SU-DHL-6 (cell line): ENCODE measurements around the gene NEK4.

Experiments used
- H2AFZ ChIP-seq: fragments of 200-600 bp; sonication (generic); 2 replicates; pipeline ENCODE4 v1.6.1; 2014; ENCODE audit warnings: low read depth, mild to moderate bottlenecking, moderate library complexity, mixed read lengths, antibody characterized with exemption, low read length; ENCODE audit not compliant: severe bottlenecking
- H3F3A ChIP-seq: fragments of 200-600 bp; shearing (Covaris generic); 2 replicates; pipeline ENCODE4 v1.6.0; 2016; ENCODE audit warnings: antibody characterized with exemption, mild to moderate bottlenecking; ENCODE audit not compliant: insufficient read depth
- H3K27ac ChIP-seq: fragments of 200-600 bp; sonication (generic); 2 replicates; pipeline ENCODE4 v1.5.1; 2016; ENCODE audit warnings: low read depth, mild to moderate bottlenecking, low read length, moderate library complexity, mixed read lengths
- H3K27me3 ChIP-seq: fragments of 200-600 bp; sonication (generic), shearing (Covaris generic); 2 replicates; pipeline ENCODE4 v1.6.0; 2014; ENCODE audit warnings: mild to moderate bottlenecking, low read length
- H3K36me3 ChIP-seq: fragments of 200-600 bp; sonication (generic); 2 replicates; pipeline ENCODE4 v1.6.1; 2014; ENCODE audit warnings: mild to moderate bottlenecking, low read length, mixed read lengths
- H3K4me2 ChIP-seq: fragments of 300-600, 200-600 bp; shearing (Covaris generic), sonication (generic); 2 replicates; pipeline ENCODE4 v1.6.0; 2014; ENCODE audit warnings: low read length, low read depth, mild to moderate bottlenecking; ENCODE audit not compliant: poor library complexity, severe bottlenecking
- H3K4me3 ChIP-seq: fragments of 200-600 bp; sonication (generic); 2 replicates; pipeline ENCODE4 v1.5.1; 2014; ENCODE audit warnings: antibody characterized with exemption, low read length, mild to moderate bottlenecking, mixed read lengths; ENCODE audit not compliant: insufficient read depth, poor library complexity, severe bottlenecking
- H3K79me2 ChIP-seq: fragments of 200-600 bp; sonication (generic); 2 replicates; pipeline ENCODE4 v1.6.1; 2014; ENCODE audit warnings: mild to moderate bottlenecking, low read length, moderate library complexity; ENCODE audit not compliant: insufficient read depth
- H3K9ac ChIP-seq: fragments of 200-600 bp; sonication (generic); 2 replicates; pipeline ENCODE4 v1.7.0; 2014; ENCODE audit warnings: mild to moderate bottlenecking, low read length
- H3K9me2 ChIP-seq: fragments of 200-600 bp; sonication (generic); replicated peaks from 2 replicates; pipeline ENCODE4 v1.6.1; 2014; ENCODE audit warnings: low read length; ENCODE audit not compliant: insufficient read depth
- H3K9me3 ChIP-seq: fragments of 200-600 bp; sonication (generic); 2 replicates; pipeline ENCODE4 v1.6.1; 2014; ENCODE audit warnings: low read length, mixed read lengths; ENCODE audit not compliant: insufficient read depth
- H4K20me1 ChIP-seq: fragments of 200-600 bp; sonication (generic); 2 replicates; pipeline ENCODE4 v1.6.1; 2014; ENCODE audit warnings: low read depth, mild to moderate bottlenecking, antibody characterized with exemption, low read length, moderate library complexity, mixed read lengths
- CTCF ChIP-seq: fragments of 200-600 bp; sonication (generic); IDR thresholded peaks from one replicate; pipeline ENCODE4 v1.5.1; 2017; ENCODE audit warnings: antibody characterized with exemption, mild to moderate bottlenecking, low read length, moderate library complexity; ENCODE audit not compliant: insufficient read depth, poor library complexity, severe bottlenecking
- EZH2phosphoT487 ChIP-seq: fragments of 200-600 bp; sonication (generic), shearing (Covaris generic); conservative IDR thresholded peaks from 2 replicates; pipeline ENCODE4 v1.6.1; 2018; ENCODE audit warnings: mild to moderate bottlenecking, antibody characterized with exemption, low read length, moderate library complexity, mixed read lengths

Gene NEK4

GRCh38 chr3:52792413-52792812 lies 21.7 kb upstream of the NEK4 start:
- no peak overlapping the region for H3K27ac ChIP-seq
- no peak overlapping the region for H3K4me2 ChIP-seq
- no peaks in the 10 kb centered on the region for H3K9me2 ChIP-seq
- no peaks in the 10 kb centered on the region for H4K20me1 ChIP-seq
- H3F3A ChIP-seq = no peaks in the 10 kb centered on the region
- no peak overlapping the region for H3K4me3 ChIP-seq
- H3K79me2 ChIP-seq = no peaks in the 10 kb centered on the region
- no peaks in the 10 kb centered on the region for H3K9me3 ChIP-seq
- no peaks in the 10 kb centered on the region for H3K27me3 ChIP-seq
- TF ChIP-seq CTCF = no peak
- no peak for TF ChIP-seq EZH2phosphoT487
- H3K36me3 ChIP-seq = no peaks in the 10 kb centered on the region
- no peak overlapping the region for H3K9ac ChIP-seq
- no peak overlapping the region for H2AFZ ChIP-seq

GRCh38 chr3:52791928-52792327 lies 21.2 kb upstream of the NEK4 start:
- H2AFZ ChIP-seq = no peak overlapping the region
- no peaks in the 10 kb centered on the region for H3K9me3 ChIP-seq
- H3K36me3 ChIP-seq = no peaks in the 10 kb centered on the region
- no peak overlapping the region for H3K4me2 ChIP-seq
- H4K20me1 ChIP-seq = no peaks in the 10 kb centered on the region
- TF ChIP-seq EZH2phosphoT487 (no peak), CTCF (no peak)
- no peaks in the 10 kb centered on the region for H3F3A ChIP-seq
- no peaks in the 10 kb centered on the region for H3K79me2 ChIP-seq
- no peak overlapping the region for H3K9ac ChIP-seq
- no peaks in the 10 kb centered on the region for H3K27me3 ChIP-seq
- H3K4me3 ChIP-seq = no peak overlapping the region
- no peaks in the 10 kb centered on the region for H3K9me2 ChIP-seq
- no peak overlapping the region for H3K27ac ChIP-seq

- Histone ChIP-seq H3K36me3 (no peaks in the 10 kb centered on the region), H3K27me3 (no peaks in the 10 kb centered on the region), H3K79me2 (no peaks in the 10 kb centered on the region), H3K9me2 (no peaks in the 10 kb centered on the region), H3K9ac (no peak overlapping the region), H3K4me3 (no peak overlapping the region), H3K9me3 (no peaks in the 10 kb centered on the region), H3K27ac (no peak overlapping the region), H3F3A (no peaks in the 10 kb centered on the region), H4K20me1 (no peaks in the 10 kb centered on the region), H2AFZ (no peak overlapping the region), H3K4me2 (no peak overlapping the region)
- TF ChIP-seq EZH2phosphoT487 = no peak
- TF ChIP-seq CTCF = no peak
These were observed 20.6 kb upstream of the NEK4 start for GRCh38 chr3:52791366-52791765.

GRCh38 chr3:52790741-52791140 lies 20.0 kb upstream of the NEK4 start:
- no peaks in the 10 kb centered on the region for H3K27me3 ChIP-seq
- no peak overlapping the region for H3K9ac ChIP-seq
- H3F3A ChIP-seq = no peaks in the 10 kb centered on the region
- H3K4me3 ChIP-seq = no peak overlapping the region
- H4K20me1 ChIP-seq = no peaks in the 10 kb centered on the region
- no peak overlapping the region for H2AFZ ChIP-seq
- no peaks in the 10 kb centered on the region for H3K79me2 ChIP-seq
- no peaks in the 10 kb centered on the region for H3K9me2 ChIP-seq
- no peak for TF ChIP-seq EZH2phosphoT487
- no peak for TF ChIP-seq CTCF
- H3K9me3 ChIP-seq = no peaks in the 10 kb centered on the region
- no peak overlapping the region for H3K27ac ChIP-seq
- H3K4me2 ChIP-seq = no peak overlapping the region
- no peaks in the 10 kb centered on the region for H3K36me3 ChIP-seq
